Spleen (tissue), 11 donors: ENCODE data around the gene SLC9C2. TPM values are rescaled to one million over a fixed set of nuclear protein-coding genes. Genes with fewer than 3 reads are reported as not detected.

Experiments
- DNase-seq: peaks from one replicate; pipeline ENCODE4 v3.0.0-alpha.2; 2020
- H3K27ac ChIP-seq, 8 donors: fragments of 200-600 bp; sonication (generic) in 7 of 8; 1 replicate in 4 of 8; 2 replicates in 4 of 8; pipeline versions ENCODE4 v1.5.0 to v1.8.0; 2016 to 2021; ENCODE audit warnings: inconsistent platforms in 4 of 8, mild to moderate bottlenecking in 4 of 8, moderate library complexity in 1 of 8
- H3K27me3 ChIP-seq, 7 donors: fragments of 200-600 bp; sonication (generic) in 6 of 7; replicated peaks in 1 of 7; 1 replicate in 4 of 7; 2 replicates in 3 of 7; pipeline versions ENCODE4 v1.5.0 to v1.8.0; 2016 to 2021; ENCODE audit warnings: inconsistent platforms in 3 of 7, mild to moderate bottlenecking in 1 of 7
- H3K36me3 ChIP-seq, 6 donors: fragments of 200-600 bp; sonication (generic) in 5 of 6; 1 replicate in 4 of 6; 2 replicates in 2 of 6; pipeline versions ENCODE4 v1.5.0 to v1.8.0; 2016 to 2021; ENCODE audit warnings: inconsistent platforms in 2 of 6
- H3K4me1 ChIP-seq, 6 donors: fragments of 200-600 bp; sonication (generic) in 5 of 6; 1 replicate in 3 of 6; 2 replicates in 3 of 6; pipeline versions ENCODE4 v1.5.0 to v1.8.0; 2016 to 2021; ENCODE audit warnings: inconsistent platforms in 3 of 6
- H3K4me3 ChIP-seq, 8 donors: fragments of 200-600 bp; sonication (generic) in 7 of 8; 1 replicate in 4 of 8; 2 replicates in 4 of 8; pipeline versions ENCODE4 v1.5.0 to v1.8.0; 2016 to 2021; ENCODE audit warnings: inconsistent platforms in 4 of 8, mild to moderate bottlenecking in 4 of 8, moderate library complexity in 2 of 8
- H3K9me3 ChIP-seq, 8 donors: fragments of 200-600 bp; sonication (generic) in 7 of 8; 1 replicate in 4 of 8; 2 replicates in 4 of 8; pipeline versions ENCODE4 v1.5.0 to v1.8.0; 2016 to 2021; ENCODE audit warnings: inconsistent platforms in 4 of 8
- CTCF ChIP-seq, 11 experiments: fragments of 200-600 bp in 7 of 11; fragments of 450-650 bp in 4 of 11; sonication (generic) in 4 of 11; IDR thresholded peaks in 8 of 11; conservative IDR thresholded peaks in 3 of 11; 1 replicate in 7 of 11; 2 replicates in 4 of 11; pipeline versions ENCODE4 v1.4.0 to v1.8.0; 2016 to 2021; ENCODE audit warnings: antibody characterized with exemption in 11 of 11, inconsistent platforms in 4 of 11, mild to moderate bottlenecking in 1 of 11
- POLR2A ChIP-seq, 3 donors: fragments of 450-650 bp; IDR thresholded peaks; one replicate each; pipeline ENCODE4 v1.5.1; 2017; ENCODE audit warnings: antibody characterized with exemption in 3 of 3, mild to moderate bottlenecking in 1 of 3
- POLR2AphosphoS5 ChIP-seq, 3 donors: sonication (generic); formaldehyde crosslinking; IDR thresholded peaks; one replicate each; pipeline ENCODE4 v1.5.1; 2017; ENCODE audit warnings: antibody characterized with exemption in 3 of 3
- WGBS, 5 donors: extraction: QIAGEN DNeasy Blood & Tissue Kit in 3 of 5; methylation state at CpG; one replicate each; pipeline versions ENCODE4 v1.1.5 to v1.1.7; 2013 to 2018; 5-methylcytosine and 5-hydroxymethylcytosine counted together
- intact Hi-C: fragments of 100-400 bp; cut with DNase I; formaldehyde crosslinking; loops from one replicate; pipeline ENCODE4 v1.15.0; 2023; ENCODE audit warnings: low total_unique reads
- polyA plus RNA-seq, 3 donors: library from polyadenylated mRNA; stranded (reverse); fragments of 200-250 nt; gene quantifications; one replicate each; pipeline ENCODE4 v1.2.1, GENCODE V29; 2013
- total RNA-seq, 7 donors: library from RNA; depleted of rRNA in 3 of 7; stranded (reverse); fragments of >200 nt in 3 of 7; fragmentation: NEBNext Ultra II Directional in 4 of 7; extraction: Animal tissue kit (Norgen Biotek cat#: 25700) in 4 of 7; gene quantifications; one replicate each; pipeline versions ENCODE4 v1.1.0 to v1.2.1, GENCODE V29; 2016 to 2021
- donor health status: healthy with polysubstance abuse.
- donor health status: DM: no; HTN: no; CAD: no; lungs with moderate emphysema.
- donor health status: DM: no; HTN: no; CAD: no.
- donor health status: Bipolar disorder and iron deficiency.
- donor health status: healthy.
- donor health status: DM: no; HTN: no; CAD: no.
- donor health status: DM: yes; HTN: yes; CAD: no.

SLC9C2 gene
- total and polyA plus RNA-seq, 10 donors = 0.03 to 2.0 (median 0.82) TPM; not detected in 1

GRCh38 chr1:173532237-173532636 is 70.6 kb downstream of the SLC9C2 start:
- peaks cover 0 to 10% (median 0%) of the 10 kb centered on the region in 6 donors for H3K4me1 ChIP-seq
- TF ChIP-seq CTCF (IDR thresholded peaks at IDR 0.05 in 8 of 11, conservative IDR thresholded peaks at IDR 0.05 in 3 of 11) (no peak), POLR2A (IDR thresholded peaks at IDR 0.05) (no peak), POLR2AphosphoS5 (IDR thresholded peaks at IDR 0.05) (no peak)
- H3K9me3 ChIP-seq = no peaks in the 10 kb centered on the region
- H3K27me3 ChIP-seq = no peaks in the 10 kb centered on the region
- intact Hi-C loops = no loop called here
- no peaks in the 10 kb centered on the region for H3K36me3 ChIP-seq
- no peak overlapping the region for H3K4me3 ChIP-seq
- no peak for DNase-seq
- H3K27ac ChIP-seq = peak overlapping the region in 2 of 8 donors; percentile 36 to 42

GRCh38 chr1:173530795-173531693 is 71.8 kb downstream of the SLC9C2 start:
- no peak overlapping the region for H3K4me3 ChIP-seq
- no peaks in the 10 kb centered on the region for H3K9me3 ChIP-seq
- intact Hi-C loops = no loop called here
- no peak for TF ChIP-seq POLR2A (IDR thresholded peaks at IDR 0.05)
- no peak overlapping the region for H3K27ac ChIP-seq
- H3K27me3 ChIP-seq = no peaks in the 10 kb centered on the region
- H3K4me1 ChIP-seq = peaks cover 0 to 10% (median 1%) of the 10 kb centered on the region in 6 donors
- WGBS, 5 donors = 74 to 95% (median 88%) methylated on average over 4 of the region's 4 CpGs
- H3K36me3 ChIP-seq = no peaks in the 10 kb centered on the region
- no peak for DNase-seq

GRCh38 chr1:173529106-173529505 is 73.8 kb downstream of the SLC9C2 start:
- WGBS, 5 donors = 81 to 91% (median 89%) methylated on average over 4 of the region's 4 CpGs
- Histone ChIP-seq H3K27ac (no peak overlapping the region), H3K4me1 (peaks cover 0 to 10% (median 2%) of the 10 kb centered on the region in 6 donors), H3K27me3 (no peaks in the 10 kb centered on the region), H3K4me3 (no peak overlapping the region), H3K9me3 (no peaks in the 10 kb centered on the region), H3K36me3 (no peaks in the 10 kb centered on the region)
- no peak for TF ChIP-seq POLR2A (IDR thresholded peaks at IDR 0.05)
- TF ChIP-seq POLR2AphosphoS5 (IDR thresholded peaks at IDR 0.05) = no peak
- TF ChIP-seq CTCF (IDR thresholded peaks at IDR 0.05 in 8 of 11, conservative IDR thresholded peaks at IDR 0.05 in 3 of 11) = no peak
- DNase-seq = no peak
- intact Hi-C loops = no loop called here

- H3K36me3 ChIP-seq = no peaks in the 10 kb centered on the region
- H3K27me3 ChIP-seq = no peaks in the 10 kb centered on the region
- H3K4me3 ChIP-seq = no peak overlapping the region
- no peak overlapping the region for H3K27ac ChIP-seq
- no peak for TF ChIP-seq POLR2A (IDR thresholded peaks at IDR 0.05)
- TF ChIP-seq CTCF (IDR thresholded peaks at IDR 0.05 in 8 of 11, conservative IDR thresholded peaks at IDR 0.05 in 3 of 11) = no peak
- peak in 1 of 3 donors; percentile 38 for TF ChIP-seq POLR2AphosphoS5 (IDR thresholded peaks at IDR 0.05)
- intact Hi-C loops = no loop called here
- peaks cover 0 to 6% (median 2%) of the 10 kb centered on the region in 6 donors for H3K4me1 ChIP-seq
- 65 to 85% (median 72%) methylated on average over 3 of the region's 3 CpGs for WGBS, 5 donors
- H3K9me3 ChIP-seq = no peaks in the 10 kb centered on the region
- no peak for DNase-seq
These were observed 75.6 kb downstream of the SLC9C2 start for GRCh38 chr1:173527151-173527826.
